ENCODE measurements around the gene ALDH2. TPM values are rescaled to one million over a fixed set of nuclear protein-coding genes. Genes with fewer than 3 reads are reported as not detected.
"Not testable (repeated sequence)": the region's sequence is repeated elsewhere in the genome, so short reads cannot be mapped to it uniquely, and the experiment has no call there.

ALDH2 gene
- 100 to 1,000 TPM; 240 to 403 (median 348) TPM for total RNA-seq
- 100 to 1,000 TPM in 1 of 2 donors, 10 to 100 TPM in 1; 60.6 to 151 TPM for polyA plus RNA-seq
- long read RNA-seq, donor 1, full-length matches to known transcripts: 982 of 1,017 reads
- long read RNA-seq, donor 1, partial matches to known transcripts: 4 of 1,017 reads
- long read RNA-seq, donor 1, other reads (novel, unspliced or antisense): 31 of 1,017 reads
- long read RNA-seq, donor 2, full-length matches to known transcripts: 1,201 of 1,412 reads
- long read RNA-seq, donor 2, partial matches to known transcripts: 168 of 1,412 reads
- long read RNA-seq, donor 2, other reads (novel, unspliced or antisense): 43 of 1,412 reads
- long read RNA-seq, donor 3, full-length matches to known transcripts: 2,126 of 2,306 reads
- long read RNA-seq, donor 3, partial matches to known transcripts: 103 of 2,306 reads
- long read RNA-seq, donor 3, other reads (novel, unspliced or antisense): 77 of 2,306 reads

- DNase-seq (peak; percentile 70 to 84), ATAC-seq (peak; percentile 95 to 98 (median 98))
- no peaks in the 10 kb centered on the region for H3K9me3 ChIP-seq
- H3K27me3 ChIP-seq: no peaks in the 10 kb centered on the region
- 1% methylated on average over 61 to 73 of the region's 73 CpGs for WGBS, 2 donors
- H3K27ac ChIP-seq: peak within 1 kb of the TSS; percentile 30 to 91 (median 86)
- intact Hi-C loops (cut with DNase I): no loop called here
- peak in 3 of 9 donors; percentile 31 to 34 (median 33) for TF ChIP-seq CTCF (IDR thresholded peaks at IDR 0.05)
- H3K4me1 ChIP-seq: peaks cover 0 to 41% (median 26%) of the 10 kb centered on the region in 9 donors
- H3K4me3 ChIP-seq: peak within 1 kb of the TSS; percentile 71 to 97 (median 80)
- H3K36me3 ChIP-seq: peaks cover 0 to 6% (median 0%) of the 10 kb centered on the region in 9 donors
Observed at GRCh38 chr12:111766608-111767361, at the start of gene ALDH2. Gene ALDH2 (plus strand): TSS chr12:111766933. CDS start chr12:111766983, 50 bp downstream.

- H3K9me3 ChIP-seq; H3K27me3 ChIP-seq; H3K27ac ChIP-seq; DNase-seq; intact Hi-C loops (cut with DNase I); H3K4me3 ChIP-seq; ATAC-seq: not testable (repeated sequence)
- Histone ChIP-seq H3K36me3 (peaks cover 0 to 84% (median 30%) of the 10 kb centered on the region in 9 donors), H3K4me1 (peaks cover 0 to 16% (median 5%) of the 10 kb centered on the region in 9 donors)
- WGBS, 2 donors: 92 to 96% methylated on average over 10 of the region's 10 CpGs
Observed at GRCh38 chr12:111719316-111719715, 47.4 kb upstream of the ALDH2 start.

GRCh38 chr12:111720457-111720856, 46.3 kb upstream of the ALDH2 start:
- Histone ChIP-seq H3K4me3 (no peak overlapping the region), H3K9me3 (no peaks in the 10 kb centered on the region), H3K36me3 (peaks cover 0 to 80% (median 30%) of the 10 kb centered on the region in 9 donors), H3K27me3 (no peaks in the 10 kb centered on the region), H3K27ac (no peak overlapping the region), H3K4me1 (peaks cover 0 to 8% (median 2%) of the 10 kb centered on the region in 9 donors)
- 96 to 98% methylated on average over 6 of the region's 6 CpGs for WGBS, 2 donors
- no peak for TF ChIP-seq CTCF (IDR thresholded peaks at IDR 0.05)
- no peak for ATAC-seq
- no peak for DNase-seq
- intact Hi-C loops (cut with DNase I): no loop called here

GRCh38 chr12:111723646-111724360, 42.9 kb upstream of the ALDH2 start:
- H3K27me3 ChIP-seq; H3K4me3 ChIP-seq; ATAC-seq; H3K27ac ChIP-seq; DNase-seq; H3K4me1 ChIP-seq; H3K9me3 ChIP-seq; intact Hi-C loops (cut with DNase I): not testable (repeated sequence)
- WGBS, 2 donors: 95 to 96% methylated on average over 37 to 41 of the region's 46 CpGs
- H3K36me3 ChIP-seq: peaks cover 0 to 80% (median 32%) of the 10 kb centered on the region in 9 donors

GRCh38 chr12:111728795-111729194, 37.9 kb upstream of the ALDH2 start:
- intact Hi-C loops (cut with DNase I): no loop called here
- peaks cover 0 to 94% (median 32%) of the 10 kb centered on the region in 9 donors for H3K36me3 ChIP-seq
- no peaks in the 10 kb centered on the region for H3K4me1 ChIP-seq
- 96 to 100% methylated on average over 2 of the region's 2 CpGs for WGBS, 2 donors
- no peak overlapping the region for H3K27ac ChIP-seq
- no peak overlapping the region for H3K4me3 ChIP-seq
- no peak for TF ChIP-seq CTCF (IDR thresholded peaks at IDR 0.05)
- no peaks in the 10 kb centered on the region for H3K9me3 ChIP-seq
- no peaks in the 10 kb centered on the region for H3K27me3 ChIP-seq
- DNase-seq (no peak), ATAC-seq (no peak)

Data from heart right ventricle (tissue), 16 donors.